Measurements from ENCODE around the gene SPR. TPM values are rescaled to one million over a fixed set of nuclear protein-coding genes. Genes with fewer than 3 reads are reported as not detected.

The SPR gene
- total and polyA plus RNA-seq, 2 donors (not counting 3 experiments of a cell fraction or from before 2014, with no cell fraction given), result 22.0 to 27.6 TPM

DNA sequence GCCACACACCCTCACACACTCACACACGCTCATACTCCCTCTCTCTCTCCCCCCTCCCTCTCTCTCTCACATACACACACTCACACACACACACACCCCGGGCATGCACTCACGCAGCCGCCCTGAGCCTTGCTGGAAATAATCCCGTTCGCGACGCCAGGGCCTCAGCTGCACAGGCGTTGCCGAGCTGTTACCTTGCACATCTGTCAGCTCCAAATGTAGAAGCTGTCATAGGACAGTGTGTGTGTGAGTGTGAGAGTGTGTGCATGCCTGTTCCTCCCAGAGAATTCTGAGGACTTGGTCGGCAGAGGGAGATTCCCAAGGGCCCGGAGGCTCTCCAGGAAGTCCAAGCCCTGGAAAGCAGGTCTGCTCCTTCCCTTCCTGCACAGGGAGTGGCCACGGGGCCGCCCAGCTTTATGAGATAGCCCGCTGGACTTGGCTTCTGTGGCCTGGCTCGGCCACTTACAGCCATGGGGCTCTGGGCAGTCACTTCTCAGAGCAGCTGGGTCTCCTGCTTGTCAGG lies 8.6 kb downstream of the SPR start:
- peak; percentile 20 for DNase-seq (ENCODE audit: low read depth, low spot score)
- Histone ChIP-seq H3K27me3 (ENCODE audit: control insufficient read depth in 2 of 2, insufficient read depth in 2 of 2, low read length in 2 of 2) (peaks cover 4% of the 10 kb centered on the region in 2 experiments), H3K9me1 (replicated peaks; ENCODE audit: control insufficient read depth, extremely low read depth, insufficient read depth, low read length) (no peaks in the 10 kb centered on the region), H3K4me1 (ENCODE audit: control insufficient read depth, extremely low read depth, insufficient read depth, low read length) (peaks cover 14% of the 10 kb centered on the region), H3K9me3 (replicated peaks; ENCODE audit: control insufficient read depth, insufficient read depth, low read length) (no peaks in the 10 kb centered on the region), H3K9ac (replicated peaks; ENCODE audit: extremely low read depth, insufficient read depth, low read length) (no peak overlapping the region), H3K4me3 (replicated peaks in 1 of 3; ENCODE audit: insufficient read depth in 1 of 3, low read depth in 1 of 3, low read length in 3 of 3) (no peak overlapping the region), H3K4me2 (ENCODE audit: insufficient read depth, low read length) (peak overlapping the region; percentile 2), H2AFZ (ENCODE audit: low read depth, low read length) (peak overlapping the region; percentile 55), H3K79me2 (ENCODE audit: control insufficient read depth, insufficient read depth, low read length) (no peaks in the 10 kb centered on the region), H4K20me1 (replicated peaks; ENCODE audit: control insufficient read depth, extremely low read depth, insufficient read depth, low read length) (no peaks in the 10 kb centered on the region), H3K27ac (ENCODE audit: insufficient read depth, low read depth, low read length) (no peak overlapping the region), H3K36me3 (ENCODE audit: control insufficient read depth in 2 of 2, extremely low read depth in 1 of 2, insufficient read depth in 2 of 2, low read length in 2 of 2) (peaks cover 0 to 9% of the 10 kb centered on the region in 2 experiments)
- intact Hi-C loops (cut with micrococcal nuclease) (no loop called here), dilution Hi-C loops (cut with MboI; ENCODE audit: extremely low pct_ligation_motif_present, low sequenced_read_pairs) (no loop called here)
- TF ChIP-seq POLR2AphosphoS5 (IDR thresholded peaks at IDR 0.05; ENCODE audit: insufficient read depth, low read depth, low read length), result no peak
- TF ChIP-seq, protein P1, sequence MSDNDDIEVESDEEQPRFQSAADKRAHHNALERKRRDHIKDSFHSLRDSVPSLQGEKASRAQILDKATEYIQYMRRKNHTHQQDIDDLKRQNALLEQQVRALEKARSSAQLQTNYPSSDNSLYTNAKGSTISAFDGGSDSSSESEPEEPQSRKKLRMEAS (IDR thresholded peaks at IDR 0.05; ENCODE audit: insufficient read depth, insufficient read length), result no peak
- ChIA-PET CTCF (interaction anchor here (1.2 to 10.7 kb wide), 8 partner anchors 9 to 317 kb away, joined by 3 to 261 read pairs (median 56); partner anchors contain the start of genes SMYD5 and SPR), POLR2A (no interaction called here)
- FAIRE-seq, result peak; percentile 4
- no TSS peak for BruUV-seq (replicated peaks)

DNA sequence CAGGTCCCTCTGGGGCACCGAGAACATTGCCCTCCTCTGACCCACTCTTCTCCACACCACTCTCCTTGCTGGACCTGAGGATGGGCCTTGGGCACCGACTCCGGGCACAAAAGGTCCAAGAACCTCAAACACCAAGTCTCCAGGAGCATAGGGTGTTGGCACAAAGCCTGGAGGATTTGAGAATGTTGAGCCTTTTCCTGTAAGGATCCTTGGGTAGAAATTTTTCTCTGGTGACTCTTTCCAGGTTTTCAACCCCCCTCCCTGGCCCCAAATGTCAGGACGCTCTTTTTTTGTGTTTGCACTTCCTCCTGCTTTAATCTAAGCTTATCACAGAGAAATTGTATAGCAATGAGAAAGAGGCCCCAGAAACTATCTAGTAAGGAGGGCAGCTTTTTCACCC lies 9.2 kb downstream of the SPR start:
- POLR2A ChIA-PET, result no interaction called here
- intact Hi-C loops (cut with micrococcal nuclease), result no loop called here

More for the DNA sequence above, 9.2 kb downstream of the SPR start:
- no peak overlapping the region for H2AFZ ChIP-seq (ENCODE audit: low read depth, low read length)
- FAIRE-seq (no peak), DNase-seq (ENCODE audit: low read depth, low spot score) (no peak)
- no peak overlapping the region for H3K4me3 ChIP-seq (replicated peaks in 1 of 3; ENCODE audit: insufficient read depth in 1 of 3, low read depth in 1 of 3, low read length in 3 of 3)
- H3K27ac ChIP-seq (ENCODE audit: insufficient read depth, low read depth, low read length), result no peak overlapping the region
- H4K20me1 ChIP-seq (replicated peaks; ENCODE audit: control insufficient read depth, extremely low read depth, insufficient read depth, low read length), result no peaks in the 10 kb centered on the region
- no peaks in the 10 kb centered on the region for H3K9me3 ChIP-seq (replicated peaks; ENCODE audit: control insufficient read depth, insufficient read depth, low read length)
- TF ChIP-seq GATA2 (IDR thresholded peaks at IDR 0.05; ENCODE audit: insufficient read depth, insufficient read length, low read depth, low read length) (no peak), POLR2A (IDR thresholded peaks at IDR 0.05; ENCODE audit: low read depth, low read length) (no peak), FOS (IDR thresholded peaks at IDR 0.05; ENCODE audit: borderline replicate concordance, insufficient read depth, low read length) (no peak)
- H3K36me3 ChIP-seq (ENCODE audit: control insufficient read depth in 2 of 2, extremely low read depth in 1 of 2, insufficient read depth in 2 of 2, low read length in 2 of 2), result peaks cover 0 to 7% of the 10 kb centered on the region in 2 experiments
- CTCF ChIA-PET, result interaction anchor here (1.4 to 10.7 kb wide), 5 partner anchors 16 to 316 kb away, joined by 4 to 261 read pairs (median 178); partner anchors contain the start of gene SMYD5
- no peaks in the 10 kb centered on the region for H3K9me1 ChIP-seq (replicated peaks; ENCODE audit: control insufficient read depth, extremely low read depth, insufficient read depth, low read length)
- no peak overlapping the region for H3K9ac ChIP-seq (replicated peaks; ENCODE audit: extremely low read depth, insufficient read depth, low read length)
- H3K4me1 ChIP-seq (ENCODE audit: control insufficient read depth, extremely low read depth, insufficient read depth, low read length), result peaks cover 14% of the 10 kb centered on the region
- BruUV-seq (replicated peaks), result no TSS peak
- no peak overlapping the region for H3K4me2 ChIP-seq (ENCODE audit: insufficient read depth, low read length)
- no peaks in the 10 kb centered on the region for H3K79me2 ChIP-seq (ENCODE audit: control insufficient read depth, insufficient read depth, low read length)
- dilution Hi-C loops (cut with MboI; ENCODE audit: extremely low pct_ligation_motif_present, low sequenced_read_pairs), result no loop called here
- peaks cover 5 to 9% of the 10 kb centered on the region in 2 experiments for H3K27me3 ChIP-seq (ENCODE audit: control insufficient read depth in 2 of 2, insufficient read depth in 2 of 2, low read length in 2 of 2)
